Measurements from ENCODE around the gene CALD1. TPM values are rescaled to one million over a fixed set of nuclear protein-coding genes. Genes with fewer than 3 reads are reported as not detected.

Gene CALD1
- total and polyA plus RNA-seq, 2 experiments from 2014 or later: 132 to 842 TPM

GRCh38 chr7:134779741-134780065, 269 bp downstream of the CALD1 start:
- Histone ChIP-seq H2AFZ (no peak overlapping the region), H3K36me3 (ENCODE audit: insufficient read depth) (no peaks in the 10 kb centered on the region), H3K79me2 (replicated peaks; ENCODE audit: insufficient read depth) (peaks cover 50% of the 10 kb centered on the region), H4K20me1 (replicated peaks; ENCODE audit: insufficient read depth) (no peaks in the 10 kb centered on the region), H3K4me1 (ENCODE audit: insufficient read depth) (peaks cover 31% of the 10 kb centered on the region), H3K9me2 (ENCODE audit: insufficient read depth) (0 out of 2 replicates have a peak, but pooled peaks cover 4% of the 10 kb centered on the region), H3K4me2 (peak overlapping the region; percentile 90), H3K4me3 (peak overlapping the region; percentile 75), H3F3A (replicated peaks; ENCODE audit: low read depth) (no peaks in the 10 kb centered on the region), H3K27ac (ENCODE audit: low read depth) (peak overlapping the region; percentile 96), H3K27me3 (ENCODE audit: insufficient read depth) (no peaks in the 10 kb centered on the region)
- TF ChIP-seq ZNF331 (CRISPR knock-in tag; IDR thresholded peaks at IDR 0.05; ENCODE audit: low read depth) (no peak), REST (IDR thresholded peaks at IDR 0.05; ENCODE audit: unreplicated experiment) (no peak), ETS1 (IDR thresholded peaks at IDR 0.05) (no peak), ZNF462 (CRISPR knock-in tag; IDR thresholded peaks at IDR 0.05) (no peak), NANOG (IDR thresholded peaks at IDR 0.05; ENCODE audit: borderline replicate concordance) (no peak), CTCF (conservative IDR thresholded peaks at IDR 0.05; ENCODE audit: low read depth in 2 of 2) (no peak), EZH2phosphoT487 (IDR thresholded peaks at IDR 0.05; ENCODE audit: unreplicated experiment) (no peak), STAT1 (IDR thresholded peaks at IDR 0.05; ENCODE audit: unreplicated experiment) (no peak), EZH2 (IDR thresholded peaks at IDR 0.05; ENCODE audit: low read depth, unreplicated experiment) (no peak), JUNB (IDR thresholded peaks at IDR 0.05; ENCODE audit: unreplicated experiment) (no peak), CREB1 (CRISPR knock-in tag; IDR thresholded peaks at IDR 0.05; ENCODE audit: low read depth) (no peak), POLR2AphosphoS5 (IDR thresholded peaks at IDR 0.05; ENCODE audit: low read depth) (no peak), ZNF114 (CRISPR knock-in tag; IDR thresholded peaks at IDR 0.05) (no peak)
- Mint-ChIP-seq H3K27ac (peak overlapping the region; percentile 98), H3K36me3 (ENCODE audit: low read depth) (peaks cover 6% of the 10 kb centered on the region; the same call in 1 of the 3 replicates), H3K9me3 (no peaks in the 10 kb centered on the region), H3K27me3 (ENCODE audit: insufficient read depth, low read depth, poor library complexity) (peaks cover 3% of the 10 kb centered on the region), H3K4me1 (peaks cover 49% of the 10 kb centered on the region), H3K4me3 (peak overlapping the region; percentile 91)
- peak; percentile 24 for ATAC-seq
- DNase-seq (ENCODE audit: low spot score): no peak

Data from GM23338 (cell line).